ENCODE results near the gene LCE3C. TPM values are rescaled to one million over a fixed set of nuclear protein-coding genes. Genes with fewer than 3 reads are reported as not detected.

The LCE3C gene
- polyA plus RNA-seq, 1 of the 3 experiments (the other 2 are of a cell fraction), result not detected

DNA sequence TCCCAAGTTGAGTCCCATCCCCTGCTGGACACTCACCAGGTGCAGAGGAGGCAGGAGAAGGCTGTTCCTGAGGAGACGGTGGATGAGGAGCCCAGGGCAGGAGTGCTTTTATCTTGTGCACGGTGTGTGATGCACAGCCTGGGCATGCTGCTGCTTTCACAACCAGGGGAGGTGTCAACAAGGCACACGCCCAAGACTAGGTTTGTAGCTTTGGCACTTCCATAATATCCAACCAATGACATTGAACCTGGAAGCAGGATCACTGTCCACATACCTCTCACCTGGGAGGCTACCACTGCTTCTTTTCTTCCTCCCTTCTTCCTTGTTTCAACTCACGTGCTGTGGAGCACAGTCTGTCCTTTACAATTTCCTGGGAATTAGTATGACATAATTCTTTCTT, 19.6 kb upstream of the LCE3C start, which contains the start of gene LCE3D:
TSS of gene LCE3D (minus strand) at position 84 of the 400 bp plus-strand sequence. CDS start 580 bp downstream, outside the sequence.
- Histone ChIP-seq H3F3A (replicated peaks; ENCODE audit: insufficient read depth) (no peaks in the 10 kb centered on the region), H4K20me1 (ENCODE audit: insufficient read depth) (no peaks in the 10 kb centered on the region), H2AFZ (ENCODE audit: low read depth) (no peak within 1 kb of the TSS), H3K27ac (ENCODE audit: low read depth in 2 of 2, low read length in 1 of 2) (no peak within 1 kb of the TSS), H3K9me2 (no peaks in the 10 kb centered on the region), H3K9me3 (no peaks in the 10 kb centered on the region), H3K4me1 (ENCODE audit: control insufficient read depth in 1 of 2, insufficient read depth in 2 of 2, low read depth in 1 of 2, low read length in 1 of 2) (no peaks in the 10 kb centered on the region), H3K79me2 (ENCODE audit: insufficient read depth) (no peaks in the 10 kb centered on the region), H3K36me3 (replicated peaks in 1 of 2; ENCODE audit: control insufficient read depth in 1 of 2, insufficient read depth in 2 of 2, low read length in 1 of 2) (no peaks in the 10 kb centered on the region), H3K9ac (no peak within 1 kb of the TSS), H3K4me3 (ENCODE audit: low read depth in 2 of 2, low read length in 1 of 2) (no peak within 1 kb of the TSS), H3K4me2 (no peak within 1 kb of the TSS), H3K27me3 (ENCODE audit: insufficient read depth) (no peaks in the 10 kb centered on the region; the same call in 1 of the 2 replicates)
- POLR2A ChIA-PET, result no interaction called here
- WGBS (ENCODE audit: low lambda C conversion rate), result 3% methylated on average over 4 of the region's 4 CpGs
- TF ChIP-seq GABPA (IDR thresholded peaks at IDR 0.05; ENCODE audit: low read depth), result no peak
- TF ChIP-seq, protein P1, sequence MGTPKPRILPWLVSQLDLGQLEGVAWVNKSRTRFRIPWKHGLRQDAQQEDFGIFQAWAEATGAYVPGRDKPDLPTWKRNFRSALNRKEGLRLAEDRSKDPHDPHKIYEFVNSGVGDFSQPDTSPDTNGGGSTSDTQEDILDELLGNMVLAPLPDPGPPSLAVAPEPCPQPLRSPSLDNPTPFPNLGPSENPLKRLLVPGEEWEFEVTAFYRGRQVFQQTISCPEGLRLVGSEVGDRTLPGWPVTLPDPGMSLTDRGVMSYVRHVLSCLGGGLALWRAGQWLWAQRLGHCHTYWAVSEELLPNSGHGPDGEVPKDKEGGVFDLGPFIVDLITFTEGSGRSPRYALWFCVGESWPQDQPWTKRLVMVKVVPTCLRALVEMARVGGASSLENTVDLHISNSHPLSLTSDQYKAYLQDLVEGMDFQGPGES (IDR thresholded peaks at IDR 0.05; ENCODE audit: low read depth, low read length), result no peak
- no peak for TF ChIP-seq YY1 (IDR thresholded peaks at IDR 0.05; ENCODE audit: low read depth)
- TF ChIP-seq, protein P2, sequence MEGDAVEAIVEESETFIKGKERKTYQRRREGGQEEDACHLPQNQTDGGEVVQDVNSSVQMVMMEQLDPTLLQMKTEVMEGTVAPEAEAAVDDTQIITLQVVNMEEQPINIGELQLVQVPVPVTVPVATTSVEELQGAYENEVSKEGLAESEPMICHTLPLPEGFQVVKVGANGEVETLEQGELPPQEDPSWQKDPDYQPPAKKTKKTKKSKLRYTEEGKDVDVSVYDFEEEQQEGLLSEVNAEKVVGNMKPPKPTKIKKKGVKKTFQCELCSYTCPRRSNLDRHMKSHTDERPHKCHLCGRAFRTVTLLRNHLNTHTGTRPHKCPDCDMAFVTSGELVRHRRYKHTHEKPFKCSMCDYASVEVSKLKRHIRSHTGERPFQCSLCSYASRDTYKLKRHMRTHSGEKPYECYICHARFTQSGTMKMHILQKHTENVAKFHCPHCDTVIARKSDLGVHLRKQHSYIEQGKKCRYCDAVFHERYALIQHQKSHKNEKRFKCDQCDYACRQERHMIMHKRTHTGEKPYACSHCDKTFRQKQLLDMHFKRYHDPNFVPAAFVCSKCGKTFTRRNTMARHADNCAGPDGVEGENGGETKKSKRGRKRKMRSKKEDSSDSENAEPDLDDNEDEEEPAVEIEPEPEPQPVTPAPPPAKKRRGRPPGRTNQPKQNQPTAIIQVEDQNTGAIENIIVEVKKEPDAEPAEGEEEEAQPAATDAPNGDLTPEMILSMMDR (IDR thresholded peaks at IDR 0.05), result no peak
- CTCF ChIA-PET, result no interaction called here
- no peak for DNase-seq

DNA sequence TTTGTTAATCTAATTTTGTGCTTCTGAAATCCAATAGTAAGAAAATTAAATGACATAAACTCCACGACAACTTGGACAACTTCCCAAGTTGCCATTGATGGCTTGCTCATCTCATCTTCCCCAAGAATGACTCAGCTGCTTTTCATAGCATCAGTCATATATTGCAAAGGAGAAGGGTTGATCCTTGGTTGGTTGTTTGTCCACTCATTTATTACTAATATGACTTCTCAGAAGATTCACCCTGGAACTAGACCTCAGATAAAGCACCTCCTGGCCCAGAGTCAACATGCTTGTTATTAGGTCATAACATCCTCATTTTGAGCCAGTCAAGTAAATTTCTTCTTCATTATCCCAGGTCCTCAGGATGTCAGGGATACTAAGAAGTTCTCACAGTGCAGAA, 17.4 kb upstream of the LCE3C start:
- Histone ChIP-seq H3K4me3 (ENCODE audit: low read depth in 2 of 2, low read length in 1 of 2) (no peak overlapping the region), H4K20me1 (ENCODE audit: insufficient read depth) (no peaks in the 10 kb centered on the region), H3K4me2 (no peak overlapping the region), H3K36me3 (replicated peaks in 1 of 2; ENCODE audit: control insufficient read depth in 1 of 2, insufficient read depth in 2 of 2, low read length in 1 of 2) (no peaks in the 10 kb centered on the region), H3F3A (replicated peaks; ENCODE audit: insufficient read depth) (no peaks in the 10 kb centered on the region), H3K79me2 (ENCODE audit: insufficient read depth) (no peaks in the 10 kb centered on the region), H3K9me3 (no peaks in the 10 kb centered on the region), H3K9me2 (no peaks in the 10 kb centered on the region), H2AFZ (ENCODE audit: low read depth) (no peak overlapping the region), H3K27ac (ENCODE audit: low read depth in 2 of 2, low read length in 1 of 2) (no peak overlapping the region), H3K4me1 (ENCODE audit: control insufficient read depth in 1 of 2, insufficient read depth in 2 of 2, low read depth in 1 of 2, low read length in 1 of 2) (no peaks in the 10 kb centered on the region), H3K27me3 (ENCODE audit: insufficient read depth) (no peaks in the 10 kb centered on the region), H3K9ac (no peak overlapping the region)
- ChIA-PET POLR2A (no interaction called here), CTCF (no interaction called here)
- no peak for DNase-seq
- no peak for TF ChIP-seq YY1 (IDR thresholded peaks at IDR 0.05; ENCODE audit: low read depth)
- TF ChIP-seq ELF1 (IDR thresholded peaks at IDR 0.05), result no peak
- no peak for TF ChIP-seq TEAD4 (IDR thresholded peaks at IDR 0.05; ENCODE audit: borderline replicate concordance, insufficient read depth)
- TF ChIP-seq POLR2AphosphoS5 (IDR thresholded peaks at IDR 0.05; ENCODE audit: low read depth, low read length), result no peak
- TF ChIP-seq SIN3A (IDR thresholded peaks at IDR 0.05; ENCODE audit: borderline replicate concordance, low read depth, low read length), result no peak
- no peak for TF ChIP-seq TCF12 (IDR thresholded peaks at IDR 0.05)
- no peak for TF ChIP-seq RAD21 (IDR thresholded peaks at IDR 0.05; ENCODE audit: low read length)
- TF ChIP-seq, protein P3, sequence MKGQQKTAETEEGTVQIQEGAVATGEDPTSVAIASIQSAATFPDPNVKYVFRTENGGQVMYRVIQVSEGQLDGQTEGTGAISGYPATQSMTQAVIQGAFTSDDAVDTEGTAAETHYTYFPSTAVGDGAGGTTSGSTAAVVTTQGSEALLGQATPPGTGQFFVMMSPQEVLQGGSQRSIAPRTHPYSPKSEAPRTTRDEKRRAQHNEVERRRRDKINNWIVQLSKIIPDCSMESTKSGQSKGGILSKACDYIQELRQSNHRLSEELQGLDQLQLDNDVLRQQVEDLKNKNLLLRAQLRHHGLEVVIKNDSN (IDR thresholded peaks at IDR 0.05; ENCODE audit: borderline replicate concordance, low read depth), result no peak
- TF ChIP-seq, protein P4, sequence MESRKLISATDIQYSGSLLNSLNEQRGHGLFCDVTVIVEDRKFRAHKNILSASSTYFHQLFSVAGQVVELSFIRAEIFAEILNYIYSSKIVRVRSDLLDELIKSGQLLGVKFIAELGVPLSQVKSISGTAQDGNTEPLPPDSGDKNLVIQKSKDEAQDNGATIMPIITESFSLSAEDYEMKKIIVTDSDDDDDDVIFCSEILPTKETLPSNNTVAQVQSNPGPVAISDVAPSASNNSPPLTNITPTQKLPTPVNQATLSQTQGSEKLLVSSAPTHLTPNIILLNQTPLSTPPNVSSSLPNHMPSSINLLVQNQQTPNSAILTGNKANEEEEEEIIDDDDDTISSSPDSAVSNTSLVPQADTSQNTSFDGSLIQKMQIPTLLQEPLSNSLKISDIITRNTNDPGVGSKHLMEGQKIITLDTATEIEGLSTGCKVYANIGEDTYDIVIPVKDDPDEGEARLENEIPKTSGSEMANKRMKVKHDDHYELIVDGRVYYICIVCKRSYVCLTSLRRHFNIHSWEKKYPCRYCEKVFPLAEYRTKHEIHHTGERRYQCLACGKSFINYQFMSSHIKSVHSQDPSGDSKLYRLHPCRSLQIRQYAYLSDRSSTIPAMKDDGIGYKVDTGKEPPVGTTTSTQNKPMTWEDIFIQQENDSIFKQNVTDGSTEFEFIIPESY (IDR thresholded peaks at IDR 0.05; ENCODE audit: borderline replicate concordance, low read depth), result no peak
- TF ChIP-seq, protein P5, sequence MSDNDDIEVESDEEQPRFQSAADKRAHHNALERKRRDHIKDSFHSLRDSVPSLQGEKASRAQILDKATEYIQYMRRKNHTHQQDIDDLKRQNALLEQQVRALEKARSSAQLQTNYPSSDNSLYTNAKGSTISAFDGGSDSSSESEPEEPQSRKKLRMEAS (IDR thresholded peaks at IDR 0.05; ENCODE audit: low read depth), result no peak
- TF ChIP-seq RFX5 (IDR thresholded peaks at IDR 0.05; ENCODE audit: low read length), result no peak
- TF ChIP-seq GATA2 (CRISPR knock-in tag; IDR thresholded peaks at IDR 0.05), result no peak
- no peak for TF ChIP-seq NFIC (IDR thresholded peaks at IDR 0.05; ENCODE audit: borderline replicate concordance)
- TF ChIP-seq EZH2phosphoT487 (IDR thresholded peaks at IDR 0.05; ENCODE audit: borderline replicate concordance, low read depth), result no peak
- TF ChIP-seq, protein P6, sequence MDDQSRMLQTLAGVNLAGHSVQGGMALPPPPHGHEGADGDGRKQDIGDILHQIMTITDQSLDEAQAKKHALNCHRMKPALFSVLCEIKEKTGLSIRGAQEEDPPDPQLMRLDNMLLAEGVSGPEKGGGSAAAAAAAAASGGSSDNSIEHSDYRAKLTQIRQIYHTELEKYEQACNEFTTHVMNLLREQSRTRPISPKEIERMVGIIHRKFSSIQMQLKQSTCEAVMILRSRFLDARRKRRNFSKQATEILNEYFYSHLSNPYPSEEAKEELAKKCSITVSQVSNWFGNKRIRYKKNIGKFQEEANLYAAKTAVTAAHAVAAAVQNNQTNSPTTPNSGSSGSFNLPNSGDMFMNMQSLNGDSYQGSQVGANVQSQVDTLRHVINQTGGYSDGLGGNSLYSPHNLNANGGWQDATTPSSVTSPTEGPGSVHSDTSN (IDR thresholded peaks at IDR 0.05), result no peak
- TF ChIP-seq, protein P7, sequence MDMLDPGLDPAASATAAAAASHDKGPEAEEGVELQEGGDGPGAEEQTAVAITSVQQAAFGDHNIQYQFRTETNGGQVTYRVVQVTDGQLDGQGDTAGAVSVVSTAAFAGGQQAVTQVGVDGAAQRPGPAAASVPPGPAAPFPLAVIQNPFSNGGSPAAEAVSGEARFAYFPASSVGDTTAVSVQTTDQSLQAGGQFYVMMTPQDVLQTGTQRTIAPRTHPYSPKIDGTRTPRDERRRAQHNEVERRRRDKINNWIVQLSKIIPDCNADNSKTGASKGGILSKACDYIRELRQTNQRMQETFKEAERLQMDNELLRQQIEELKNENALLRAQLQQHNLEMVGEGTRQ (IDR thresholded peaks at IDR 0.05; ENCODE audit: borderline replicate concordance, low read depth, low read length), result no peak
- TF ChIP-seq JUND (IDR thresholded peaks at IDR 0.05), result no peak
- WGBS (ENCODE audit: low lambda C conversion rate), result 0% methylated on average over 1 of the region's 1 CpG
